HUES64 (cell line): Measurements from ENCODE around the gene DHRS13. TPM values are rescaled to one million over a fixed set of nuclear protein-coding genes. Genes with fewer than 3 reads are reported as not detected.

Source experiments
- H3K27ac ChIP-seq: 2 replicates; pipeline ENCODE4 v1.7.0; 2013; ENCODE audit warnings: low read depth, low read length, inconsistent platforms
- H3K27me3 ChIP-seq: 2 replicates; pipeline ENCODE4 v1.6.1; 2013; ENCODE audit warnings: mild to moderate bottlenecking, low read length; ENCODE audit not compliant: insufficient read depth
- H3K36me3 ChIP-seq: 2 replicates; pipeline ENCODE4 v1.6.1; 2013; ENCODE audit warnings: mild to moderate bottlenecking, low read length; ENCODE audit not compliant: insufficient read depth
- H3K4me1 ChIP-seq: 2 replicates; pipeline ENCODE4 v1.6.1; 2013; ENCODE audit warnings: mild to moderate bottlenecking, low read length, moderate library complexity; ENCODE audit not compliant: insufficient read depth
- H3K4me3 ChIP-seq: 2 replicates; pipeline ENCODE4 v1.5.1; 2013; ENCODE audit warnings: mild to moderate bottlenecking, low read length, moderate library complexity
- H3K9ac ChIP-seq: 2 replicates; pipeline ENCODE4 v1.6.1; 2013; ENCODE audit warnings: mild to moderate bottlenecking, low read depth, low read length
- H3K9me3 ChIP-seq: 2 replicates; pipeline ENCODE4 v1.6.1; 2013; ENCODE audit warnings: low read depth, low read length; ENCODE audit not compliant: insufficient read depth
- WGBS: fragments of 150-250, 120-280 bp; methylation state at CpG from one replicate; pipeline ENCODE4 v1.1.7; 2013; ENCODE audit warnings: missing lambda C conversion rate; 5-methylcytosine and 5-hydroxymethylcytosine counted together
- polyA plus RNA-seq, 2 experiments: library from polyadenylated mRNA; stranded (reverse); fragments of 50-300 nt; gene quantifications; one replicate each; pipeline ENCODE4 v1.2.3, GENCODE V29; 2013

The DHRS13 gene
- polyA plus RNA-seq (2013, experiment 1 of 2), result 20.1 TPM
- polyA plus RNA-seq (2013, experiment 2 of 2), result 18.7 TPM

GRCh38 chr17:28902819-28903545 lies at the start of gene DHRS13:
Gene DHRS13, minus strand, starts transcription at chr17:28903079. Its CDS starts 135 bp downstream, at chr17:28902944.
- Histone ChIP-seq H3K27me3 (no peaks in the 10 kb centered on the region), H3K4me3 (peak within 1 kb of the TSS; percentile 73), H3K36me3 (peaks cover 29% of the 10 kb centered on the region), H3K27ac (peak within 1 kb of the TSS; percentile 75), H3K9me3 (no peaks in the 10 kb centered on the region), H3K4me1 (0 out of 2 replicates have a peak, but pooled peaks cover 4% of the 10 kb centered on the region), H3K9ac (peak within 1 kb of the TSS; percentile 78)
- WGBS, result 5% methylated on average over 55 of the region's 55 CpGs

- Histone ChIP-seq H3K36me3 (peaks cover 8% of the 10 kb centered on the region; the same call in 1 of the 2 replicates), H3K9me3 (no peaks in the 10 kb centered on the region), H3K9ac (peak overlapping the region; percentile 69), H3K4me1 (peaks cover 23% of the 10 kb centered on the region), H3K27me3 (no peaks in the 10 kb centered on the region), H3K27ac (peak overlapping the region; percentile 88), H3K4me3 (peak overlapping the region; percentile 63)
- 10% methylated on average over 36 of the region's 36 CpGs for WGBS
Measured at GRCh38 chr17:28951991-28952975, 49.4 kb upstream of the DHRS13 start.

- Histone ChIP-seq H3K9ac (peak within 1 kb of the TSS; percentile 86), H3K27ac (peak within 1 kb of the TSS; percentile 96), H3K36me3 (peaks cover 11% of the 10 kb centered on the region; the same call in 1 of the 2 replicates), H3K27me3 (no peaks in the 10 kb centered on the region), H3K9me3 (no peaks in the 10 kb centered on the region), H3K4me3 (peak within 1 kb of the TSS; percentile 63), H3K4me1 (peaks cover 23% of the 10 kb centered on the region)
- under 1% methylated on average over 51 of the region's 51 CpGs for WGBS
Measured at GRCh38 chr17:28951428-28951990, 48.6 kb upstream of the DHRS13 start, which contains the start of gene PHF12. Gene PHF12, minus strand, starts transcription at chr17:28951518. Its CDS starts 558 bp downstream, at chr17:28950960.

- H3K27me3 ChIP-seq, result no peaks in the 10 kb centered on the region
- H3K36me3 ChIP-seq, result peaks cover 18% of the 10 kb centered on the region; the same call in 1 of the 2 replicates
- peaks cover 23% of the 10 kb centered on the region for H3K4me1 ChIP-seq
- H3K9ac ChIP-seq, result peak overlapping the region; percentile 86
- no peaks in the 10 kb centered on the region for H3K9me3 ChIP-seq
- WGBS, result under 1% methylated on average over 35 of the region's 51 CpGs
- H3K4me3 ChIP-seq, result peak overlapping the region; percentile 63
- peak overlapping the region; percentile 96 for H3K27ac ChIP-seq
Measured at GRCh38 chr17:28950752-28951427, 48.0 kb upstream of the DHRS13 start.

GRCh38 chr17:28950017-28950751 lies 47.3 kb upstream of the DHRS13 start:
- H3K27me3 ChIP-seq, result no peaks in the 10 kb centered on the region
- peak overlapping the region; percentile 86 for H3K9ac ChIP-seq
- H3K4me3 ChIP-seq, result peak overlapping the region; percentile 63
- peak overlapping the region; percentile 96 for H3K27ac ChIP-seq
- WGBS, result under 1% methylated on average over 43 of the region's 43 CpGs
- H3K9me3 ChIP-seq, result no peaks in the 10 kb centered on the region
- H3K36me3 ChIP-seq, result peaks cover 21% of the 10 kb centered on the region
- peaks cover 20% of the 10 kb centered on the region for H3K4me1 ChIP-seq

- Histone ChIP-seq H3K4me3 (peak overlapping the region; percentile 63), H3K27me3 (no peaks in the 10 kb centered on the region), H3K9me3 (no peaks in the 10 kb centered on the region), H3K9ac (peak overlapping the region; percentile 86), H3K27ac (peak overlapping the region; percentile 96), H3K36me3 (peaks cover 28% of the 10 kb centered on the region), H3K4me1 (peaks cover 20% of the 10 kb centered on the region)
- WGBS, result under 1% methylated on average over 61 of the region's 61 CpGs
Measured at GRCh38 chr17:28949185-28950016, 46.5 kb upstream of the DHRS13 start.

- peak overlapping the region; percentile 63 for H3K4me3 ChIP-seq
- peaks cover 34% of the 10 kb centered on the region for H3K36me3 ChIP-seq
- peak overlapping the region; percentile 86 for H3K9ac ChIP-seq
- H3K4me1 ChIP-seq, result peaks cover 20% of the 10 kb centered on the region
- H3K27ac ChIP-seq, result peak overlapping the region; percentile 96
- no peaks in the 10 kb centered on the region for H3K27me3 ChIP-seq
- H3K9me3 ChIP-seq, result no peaks in the 10 kb centered on the region
- 1% methylated on average over 15 of the region's 15 CpGs for WGBS
Measured at GRCh38 chr17:28948873-28949184, 46.0 kb upstream of the DHRS13 start.

- Histone ChIP-seq H3K36me3 (peaks cover 39% of the 10 kb centered on the region), H3K27ac (peak overlapping the region; percentile 96), H3K4me3 (peak overlapping the region; percentile 63), H3K9ac (peak overlapping the region; percentile 86; the same call in 1 of the 2 replicates), H3K9me3 (no peaks in the 10 kb centered on the region), H3K4me1 (peaks cover 20% of the 10 kb centered on the region), H3K27me3 (no peaks in the 10 kb centered on the region)
- 28% methylated on average over 4 of the region's 4 CpGs for WGBS
Measured at GRCh38 chr17:28948342-28948741, 45.5 kb upstream of the DHRS13 start.

GRCh38 chr17:28947639-28948038 lies 44.8 kb upstream of the DHRS13 start:
- Histone ChIP-seq H3K4me1 (peaks cover 13% of the 10 kb centered on the region), H3K4me3 (peak overlapping the region; percentile 63), H3K27me3 (no peaks in the 10 kb centered on the region), H3K27ac (no peak overlapping the region), H3K9me3 (no peaks in the 10 kb centered on the region), H3K36me3 (peaks cover 45% of the 10 kb centered on the region), H3K9ac (no peak overlapping the region; the same call in 1 of the 2 replicates)
- 74% methylated on average over 2 of the region's 3 CpGs for WGBS
